ENCODE results near the gene APOBR.
"Not testable (repeated sequence)": the region's sequence is repeated elsewhere in the genome, so short reads cannot be mapped to it uniquely, and the experiment has no call there.

The APOBR gene

GRCh38 chr16:28497861-28498599, 3.6 kb downstream of the APOBR start:
- no peak for DNase-seq

GRCh38 chr16:28498666-28499381, 4.4 kb downstream of the APOBR start:
- no peak for DNase-seq

- no peak for DNase-seq
These were observed 5.4 kb downstream of the APOBR start for GRCh38 chr16:28499854-28500253.

GRCh38 chr16:28500476-28501180, 6.2 kb downstream of the APOBR start:
- not testable (repeated sequence) for DNase-seq

GRCh38 chr16:28501258-28502232, 7.1 kb downstream of the APOBR start:
- DNase-seq, result no peak

- DNase-seq, result no peak
These were observed 7.8 kb downstream of the APOBR start for GRCh38 chr16:28502290-28502689.

- DNase-seq, result no peak
These were observed 9.2 kb downstream of the APOBR start for GRCh38 chr16:28503470-28504259.

GRCh38 chr16:28504707-28505404, 10.4 kb downstream of the APOBR start:
- DNase-seq, result no peak

GRCh38 chr16:28505489-28506137, 11.2 kb downstream of the APOBR start:
- no peak for DNase-seq

- DNase-seq, result no peak
These were observed 16.6 kb downstream of the APOBR start for GRCh38 chr16:28511031-28511430.

- no peak for DNase-seq
These were observed 17.7 kb downstream of the APOBR start for GRCh38 chr16:28511801-28512789.

- DNase-seq, result no peak
These were observed 19.2 kb downstream of the APOBR start for GRCh38 chr16:28513484-28514181.

- DNase-seq, result no peak
These were observed 19.8 kb downstream of the APOBR start for GRCh38 chr16:28514246-28514645.

- no peak for DNase-seq
These were observed 26.2 kb downstream of the APOBR start for GRCh38 chr16:28520672-28521071.

- DNase-seq, result no peak
These were observed 27.0 kb downstream of the APOBR start for GRCh38 chr16:28521436-28521835.

- no peak for DNase-seq
These were observed 28.3 kb downstream of the APOBR start for GRCh38 chr16:28522792-28523191.

- DNase-seq, result no peak
These were observed 30.3 kb downstream of the APOBR start for GRCh38 chr16:28524681-28525171.

All from right kidney (tissue), 1 donor.